ENCODE results near the gene RAPGEF6.
"Not testable (repeated sequence)": the region's sequence is repeated elsewhere in the genome, so short reads cannot be mapped to it uniquely, and the experiment has no call there.

RAPGEF6 gene

DNA sequence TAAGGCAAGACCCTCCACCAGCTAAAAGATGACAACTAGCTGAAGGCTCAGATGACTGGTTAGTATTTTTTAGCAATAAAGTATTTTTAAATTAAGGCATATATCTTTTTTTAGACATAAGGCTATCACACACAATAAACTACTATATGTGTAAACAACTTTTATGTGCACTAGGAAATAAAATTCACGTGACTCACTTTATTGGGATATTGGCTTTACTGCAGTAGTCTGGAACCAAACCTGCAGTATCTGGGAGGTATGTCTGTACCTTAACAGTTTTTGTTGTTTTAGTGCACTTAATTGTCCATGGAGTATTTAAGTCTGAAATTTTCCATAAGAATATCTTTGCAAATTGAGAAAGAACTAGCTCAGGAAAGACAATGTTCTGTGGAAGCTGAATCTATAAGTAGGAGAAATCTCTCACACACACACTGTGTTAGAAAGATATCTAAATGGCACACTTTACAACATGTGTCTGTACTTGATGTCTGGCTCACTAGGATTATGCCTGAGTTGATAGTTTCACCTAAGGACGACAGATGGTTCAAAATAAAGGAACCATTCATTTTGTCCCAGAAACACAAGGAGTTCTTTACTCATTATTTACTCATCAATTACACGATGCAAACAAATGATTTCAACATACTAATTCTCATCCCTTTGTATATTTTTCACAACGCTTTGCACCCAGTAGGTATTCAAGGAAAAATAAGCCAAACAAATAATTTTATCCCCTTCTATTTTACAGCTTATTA lies 4.6 kb downstream of the RAPGEF6 start:
- TF ChIP-seq, protein P1, sequence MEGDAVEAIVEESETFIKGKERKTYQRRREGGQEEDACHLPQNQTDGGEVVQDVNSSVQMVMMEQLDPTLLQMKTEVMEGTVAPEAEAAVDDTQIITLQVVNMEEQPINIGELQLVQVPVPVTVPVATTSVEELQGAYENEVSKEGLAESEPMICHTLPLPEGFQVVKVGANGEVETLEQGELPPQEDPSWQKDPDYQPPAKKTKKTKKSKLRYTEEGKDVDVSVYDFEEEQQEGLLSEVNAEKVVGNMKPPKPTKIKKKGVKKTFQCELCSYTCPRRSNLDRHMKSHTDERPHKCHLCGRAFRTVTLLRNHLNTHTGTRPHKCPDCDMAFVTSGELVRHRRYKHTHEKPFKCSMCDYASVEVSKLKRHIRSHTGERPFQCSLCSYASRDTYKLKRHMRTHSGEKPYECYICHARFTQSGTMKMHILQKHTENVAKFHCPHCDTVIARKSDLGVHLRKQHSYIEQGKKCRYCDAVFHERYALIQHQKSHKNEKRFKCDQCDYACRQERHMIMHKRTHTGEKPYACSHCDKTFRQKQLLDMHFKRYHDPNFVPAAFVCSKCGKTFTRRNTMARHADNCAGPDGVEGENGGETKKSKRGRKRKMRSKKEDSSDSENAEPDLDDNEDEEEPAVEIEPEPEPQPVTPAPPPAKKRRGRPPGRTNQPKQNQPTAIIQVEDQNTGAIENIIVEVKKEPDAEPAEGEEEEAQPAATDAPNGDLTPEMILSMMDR (IDR thresholded peaks at IDR 0.05; ENCODE audit: low read depth, low read length) = no peak
- no peak overlapping the region for H3K4me3 ChIP-seq (ENCODE audit: low read depth, low read length)
- no peak for DNase-seq (ENCODE audit: low read depth, low spot score)
- in situ Hi-C loops (cut with HindIII; ENCODE audit: low sequenced_read_pairs) = no loop called here

DNA sequence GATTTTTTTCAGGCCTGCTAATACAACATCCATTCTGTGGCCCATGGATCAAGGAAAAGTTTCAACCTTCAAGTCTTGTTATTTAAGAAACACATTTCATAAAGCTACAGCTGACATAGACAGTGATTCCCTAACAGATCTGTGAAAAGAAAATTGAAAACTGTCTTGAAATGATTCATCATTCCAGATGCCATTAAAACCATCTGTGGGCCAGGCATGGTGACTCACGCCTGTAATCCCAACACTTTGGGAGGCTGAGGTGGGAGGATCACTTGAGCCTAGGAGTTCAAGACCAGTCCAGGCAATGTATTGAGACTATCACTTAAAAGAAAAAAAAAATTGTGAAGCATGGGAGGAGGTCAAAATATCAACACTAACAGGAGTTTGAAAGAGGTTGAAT lies 6.0 kb downstream of the RAPGEF6 start:
- H3K4me3 ChIP-seq (ENCODE audit: low read depth, low read length) = no peak overlapping the region
- in situ Hi-C loops (cut with HindIII; ENCODE audit: low sequenced_read_pairs) = no loop called here
- DNase-seq (ENCODE audit: low read depth, low spot score) = peak; percentile 37
- TF ChIP-seq, protein P1 (IDR thresholded peaks at IDR 0.05; ENCODE audit: low read depth, low read length) = no peak

DNA sequence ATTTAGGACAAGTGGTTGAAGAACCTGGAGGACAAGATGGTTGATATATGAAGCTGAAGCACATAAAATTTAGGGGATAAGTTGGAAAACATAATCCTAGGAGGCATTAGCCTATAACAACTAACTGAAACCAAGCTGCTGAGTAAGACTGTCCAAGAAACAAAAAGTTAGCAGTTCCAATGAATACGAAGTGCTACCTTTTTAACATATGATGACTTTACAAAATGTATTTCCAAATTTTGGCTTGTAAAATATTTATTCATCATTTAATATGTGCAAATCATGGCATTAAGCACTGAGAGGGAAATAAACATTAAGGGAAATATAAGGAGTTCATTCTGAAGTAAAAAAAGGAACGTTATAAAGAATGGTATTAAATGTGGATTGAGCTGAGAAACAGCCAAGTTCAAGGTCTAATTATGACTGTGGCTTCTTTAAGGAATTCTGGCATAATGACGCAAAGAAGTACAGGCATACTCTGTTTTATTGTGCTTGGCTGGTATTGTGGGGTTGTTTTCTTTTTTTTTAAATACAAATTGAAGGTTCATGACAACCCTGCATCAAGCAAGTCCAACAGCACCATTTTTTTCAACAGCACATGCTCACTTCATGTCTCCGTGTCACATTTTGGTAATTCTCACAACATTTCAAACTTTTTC lies 7.7 kb downstream of the RAPGEF6 start:
- TF ChIP-seq, protein P1 (IDR thresholded peaks at IDR 0.05; ENCODE audit: low read depth, low read length) = no peak
- no peak overlapping the region for H3K4me3 ChIP-seq (ENCODE audit: low read depth, low read length)
- no peak for DNase-seq (ENCODE audit: low read depth, low spot score)
- in situ Hi-C loops (cut with HindIII; ENCODE audit: low sequenced_read_pairs) = no loop called here

DNA sequence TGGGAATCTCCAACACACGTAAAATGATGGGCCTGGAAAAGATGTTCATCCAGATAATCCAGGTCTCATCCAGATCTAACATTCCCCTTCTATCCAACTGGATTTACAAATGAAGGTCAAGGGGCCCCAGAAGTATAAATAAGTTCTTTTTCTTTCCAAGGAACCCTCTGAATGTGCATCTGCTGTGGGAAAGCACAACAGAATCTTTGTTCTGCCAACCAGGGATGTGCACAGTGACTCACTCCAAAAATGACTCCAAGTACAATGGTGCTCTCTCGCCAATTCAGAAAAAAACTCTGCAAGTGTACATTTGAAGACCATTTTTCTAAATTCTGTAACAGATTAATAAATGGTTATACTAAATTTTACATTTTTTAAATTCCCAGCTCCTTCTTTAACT lies 12.4 kb downstream of the RAPGEF6 start:
- TF ChIP-seq, protein P1 (IDR thresholded peaks at IDR 0.05; ENCODE audit: low read depth, low read length) = no peak
- H3K4me3 ChIP-seq (ENCODE audit: low read depth, low read length) = no peak overlapping the region
- peak; percentile 73 for DNase-seq (ENCODE audit: low read depth, low spot score)
- in situ Hi-C loops (cut with HindIII; ENCODE audit: low sequenced_read_pairs) = no loop called here

DNA sequence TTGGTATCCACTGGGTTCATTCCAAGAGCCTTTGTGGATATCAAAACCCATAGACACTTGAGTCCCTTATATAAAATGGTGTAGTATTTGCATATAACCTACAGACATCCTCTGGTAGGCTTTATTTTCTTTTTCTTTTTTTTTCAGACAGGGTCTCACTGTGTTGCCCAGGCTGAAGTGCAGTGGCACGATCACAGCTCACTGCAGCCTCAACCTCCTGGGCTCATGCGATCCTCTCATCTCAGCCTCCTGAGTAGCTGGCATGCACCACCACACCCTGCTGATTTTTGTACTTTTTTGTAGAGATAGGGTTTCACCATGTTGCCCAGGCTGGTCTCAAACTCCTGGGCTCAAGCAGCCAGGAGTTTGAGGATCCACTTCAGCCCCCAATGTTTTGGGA lies 13.9 kb downstream of the RAPGEF6 start:
- H3K4me3 ChIP-seq (ENCODE audit: low read depth, low read length); DNase-seq (ENCODE audit: low read depth, low spot score); in situ Hi-C loops (cut with HindIII; ENCODE audit: low sequenced_read_pairs): not testable (repeated sequence)

DNA sequence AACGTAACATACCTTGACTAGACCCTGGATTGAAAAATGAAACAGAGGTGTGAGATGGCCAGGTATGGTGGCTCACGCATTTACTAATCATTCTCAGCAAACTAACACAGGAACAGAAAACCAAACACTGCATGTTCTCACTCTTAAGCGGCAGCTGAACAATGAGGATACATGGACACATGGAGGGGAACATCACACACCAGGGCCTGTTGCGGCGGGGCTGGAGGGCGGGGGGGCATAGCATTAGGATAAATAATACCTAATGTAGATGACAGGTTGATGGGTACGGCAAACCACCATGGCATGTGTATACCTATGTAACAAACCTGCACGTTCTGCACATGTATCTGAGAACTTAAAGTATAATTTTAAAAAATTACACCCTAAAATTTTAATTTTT lies 15.9 kb downstream of the RAPGEF6 start:
- in situ Hi-C loops (cut with HindIII; ENCODE audit: low sequenced_read_pairs) = no loop called here
- DNase-seq (ENCODE audit: low read depth, low spot score) = no peak
- TF ChIP-seq, protein P1 (IDR thresholded peaks at IDR 0.05; ENCODE audit: low read depth, low read length) = no peak
- no peak overlapping the region for H3K4me3 ChIP-seq (ENCODE audit: low read depth, low read length)

DNA sequence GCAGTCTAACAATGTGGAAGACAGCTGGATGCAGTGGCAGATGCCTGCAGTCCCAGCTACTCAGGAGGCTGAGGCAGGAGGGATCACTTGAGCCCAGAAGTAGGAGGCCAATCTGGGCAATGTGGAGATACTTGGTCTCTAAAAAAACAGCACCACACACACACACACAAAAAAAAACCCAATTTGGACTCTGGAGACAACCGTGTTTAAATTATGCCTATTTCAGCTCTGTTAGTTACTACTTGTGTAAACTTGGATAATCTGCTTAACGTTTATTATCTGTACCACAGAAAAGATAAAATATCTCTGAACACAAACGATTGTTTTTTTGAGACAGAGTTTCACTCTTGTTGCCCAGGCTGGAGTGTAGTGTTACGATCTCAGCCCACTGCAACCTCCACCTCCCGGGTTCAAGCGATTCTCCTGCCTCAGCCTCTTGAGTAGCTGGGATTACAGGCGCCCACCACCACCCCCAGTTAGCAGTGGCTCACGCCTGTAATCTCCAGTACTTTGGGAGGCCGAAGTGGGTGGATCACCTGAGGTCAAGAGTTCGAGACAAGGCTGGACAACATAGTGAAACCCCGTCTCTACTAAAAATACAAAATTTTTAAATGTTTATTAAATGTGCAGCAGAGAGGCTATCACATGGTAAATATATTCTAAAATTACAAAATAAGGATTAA lies 17.7 kb downstream of the RAPGEF6 start:
- H3K4me3 ChIP-seq (ENCODE audit: low read depth, low read length) = no peak overlapping the region
- no peak for DNase-seq (ENCODE audit: low read depth, low spot score)
- in situ Hi-C loops (cut with HindIII; ENCODE audit: low sequenced_read_pairs) = no loop called here
- TF ChIP-seq, protein P1 (IDR thresholded peaks at IDR 0.05; ENCODE audit: low read depth, low read length) = no peak
